T-helper 22 cell (primary cell): ENCODE results near the gene DHRS9.
"Not testable (repeated sequence)": the region's sequence is repeated elsewhere in the genome, so short reads cannot be mapped to it uniquely, and the experiment has no call there.

Experiments
- DNase-seq: peaks from one replicate; pipeline ENCODE4 v3.0.0-alpha.2; 2020; ENCODE audit warnings: low read depth

DHRS9 gene

DNA sequence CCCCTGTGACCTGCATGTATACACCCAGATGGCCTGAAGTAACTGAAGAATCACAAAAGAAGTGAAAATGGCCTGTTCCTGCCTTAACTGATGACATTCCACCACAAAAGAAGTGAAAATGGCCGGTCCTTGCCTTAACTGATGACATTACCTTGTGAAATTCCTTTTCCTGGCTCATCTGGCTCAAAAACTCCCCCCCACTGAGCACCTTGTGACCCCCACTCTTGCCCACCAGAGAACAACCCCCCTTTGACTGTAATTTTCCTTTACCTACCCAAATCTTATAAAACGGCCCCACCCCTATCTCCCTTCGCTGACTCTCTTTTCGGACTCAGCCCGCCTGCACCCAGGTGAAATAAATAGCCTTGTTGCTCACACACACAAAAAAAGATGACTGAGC, 67.1 kb downstream of the DHRS9 start:
- DNase-seq = not testable (repeated sequence)

DNA sequence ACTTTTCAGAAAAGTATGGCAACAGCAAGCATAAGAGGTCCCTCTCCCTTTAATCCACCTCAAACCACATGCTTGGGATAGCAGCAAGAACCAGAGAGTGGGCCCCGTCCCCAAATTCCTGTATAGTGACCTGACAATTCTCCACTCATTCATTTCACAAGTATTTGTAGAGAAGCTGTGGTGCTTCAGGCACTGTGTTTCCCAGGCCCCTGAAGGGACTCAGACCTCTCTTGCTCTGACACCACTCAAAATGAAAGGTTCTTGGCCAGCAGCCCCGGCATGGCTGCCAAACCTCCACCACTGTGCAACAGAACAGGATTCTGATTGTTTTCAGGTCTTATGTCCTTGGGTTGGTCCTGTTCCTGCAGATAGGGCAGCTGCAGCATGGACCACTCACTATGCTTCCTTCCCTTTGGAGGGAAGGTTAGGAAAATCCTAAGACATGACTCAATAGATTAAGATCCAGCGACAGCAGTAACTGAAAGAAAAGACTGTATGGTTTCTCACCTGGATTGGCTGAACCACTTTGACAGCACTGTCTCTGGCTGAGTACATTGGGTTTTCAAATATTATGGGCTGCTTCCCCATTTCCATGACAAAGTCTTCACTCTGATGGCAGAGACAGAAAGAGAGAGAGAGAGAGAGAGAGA, 67.6 kb downstream of the DHRS9 start:
- no peak for DNase-seq

DNA sequence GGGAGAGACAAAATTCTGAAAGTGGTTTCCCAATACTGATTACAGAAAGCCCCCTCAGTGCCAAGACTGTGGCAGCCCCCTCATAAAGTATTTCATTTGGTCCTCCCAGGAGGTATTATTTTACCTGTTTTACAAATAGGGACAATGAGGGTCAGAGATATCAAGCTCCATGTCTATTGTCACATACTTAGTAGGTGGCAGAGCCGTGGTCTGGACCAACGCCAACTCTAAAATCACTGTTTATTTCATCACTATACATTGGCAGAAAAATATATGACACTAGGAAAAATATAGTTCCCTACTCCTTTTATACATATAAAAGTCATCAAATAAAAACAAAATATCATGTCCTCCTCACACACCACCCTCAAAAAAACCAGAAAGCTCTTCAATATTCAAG, 68.6 kb downstream of the DHRS9 start:
- DNase-seq = no peak

DNA sequence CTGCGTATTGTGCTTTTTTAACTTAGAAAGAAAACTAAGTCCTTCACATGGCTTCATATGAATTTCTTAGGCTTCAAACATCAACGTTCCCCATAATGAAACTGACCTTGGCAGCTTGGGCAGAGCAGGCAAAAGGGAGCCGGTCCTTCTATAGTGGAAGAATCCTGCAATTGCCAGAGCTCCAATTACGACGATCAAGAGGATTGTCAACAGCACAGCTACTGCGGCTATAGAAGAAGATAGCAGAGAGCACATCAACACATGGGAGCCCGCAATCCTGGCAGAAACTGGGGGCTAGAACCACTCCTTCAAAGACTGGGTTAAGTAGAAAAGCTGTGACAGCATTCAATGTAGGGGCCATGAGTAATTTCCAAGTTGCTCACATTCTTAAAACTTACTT, 69.8 kb downstream of the DHRS9 start:
- no peak for DNase-seq

DNA sequence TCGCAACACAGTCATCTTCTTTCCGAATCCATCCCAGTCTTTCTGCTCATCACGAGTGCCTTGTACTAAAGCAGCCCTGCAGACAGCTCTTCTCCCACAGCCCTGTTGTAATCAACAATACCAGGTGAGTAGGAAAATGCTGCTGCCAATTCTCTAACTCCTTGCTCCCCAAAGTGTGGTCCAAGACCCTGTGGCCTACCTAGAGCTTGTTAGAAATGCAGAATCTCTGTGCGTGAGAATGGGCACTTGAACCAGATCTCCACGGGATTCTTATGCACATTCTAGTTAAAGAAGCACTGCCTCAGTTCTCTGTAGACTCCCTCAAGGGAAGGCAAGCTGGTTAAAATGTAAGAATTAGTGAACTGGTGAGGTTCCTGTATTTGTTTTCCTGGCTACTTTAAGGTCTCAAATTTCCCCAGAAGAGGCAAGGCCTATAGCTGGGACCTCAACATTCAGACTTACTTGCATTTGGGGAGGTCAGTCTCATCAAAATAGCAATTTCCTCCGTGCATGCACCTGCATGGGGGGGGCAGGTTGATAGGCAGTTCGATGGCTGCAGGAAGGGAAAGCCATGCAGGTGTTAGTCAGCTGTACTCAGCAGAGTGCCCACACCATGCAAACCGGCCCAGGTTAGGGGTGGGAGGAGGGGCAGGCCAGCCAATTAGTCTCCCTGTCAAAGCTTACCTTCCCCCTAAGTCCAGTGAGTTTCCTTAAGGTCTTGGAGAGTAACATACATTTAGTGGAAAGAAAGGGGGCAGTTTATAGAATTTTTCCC, 70.8 kb downstream of the DHRS9 start:
- DNase-seq = no peak

DNA sequence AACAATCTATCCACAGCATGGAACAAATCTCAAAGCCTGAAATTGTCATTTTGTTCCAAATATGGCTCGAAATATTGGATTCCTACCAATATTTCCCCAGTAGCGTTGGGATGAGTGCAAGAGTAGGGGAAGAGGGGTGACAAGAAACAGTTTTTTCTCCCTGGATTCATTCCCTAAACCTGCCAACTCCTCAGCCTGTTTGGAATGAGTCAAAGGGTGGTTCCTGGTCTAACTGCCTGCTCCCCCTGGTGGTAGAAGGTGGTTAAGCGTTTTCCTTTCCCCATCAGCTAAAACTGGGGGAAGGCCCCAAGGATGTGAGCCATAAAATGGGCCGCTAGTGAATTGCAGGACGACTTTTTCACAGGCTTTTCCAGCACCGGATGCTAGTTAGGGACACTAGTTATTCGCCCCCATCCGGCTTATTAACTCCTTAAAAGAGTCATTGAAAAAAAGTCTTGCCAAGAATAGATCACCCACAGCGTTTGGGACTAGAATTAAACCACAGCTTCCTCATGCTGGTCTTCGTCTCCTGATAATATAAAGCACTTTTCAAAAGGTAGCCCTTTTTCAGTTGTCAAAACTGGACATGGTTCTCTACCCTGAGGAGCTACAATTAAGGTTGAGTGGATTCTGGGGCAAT, 72.5 kb downstream of the DHRS9 start:
- DNase-seq = peak; percentile 20

DNA sequence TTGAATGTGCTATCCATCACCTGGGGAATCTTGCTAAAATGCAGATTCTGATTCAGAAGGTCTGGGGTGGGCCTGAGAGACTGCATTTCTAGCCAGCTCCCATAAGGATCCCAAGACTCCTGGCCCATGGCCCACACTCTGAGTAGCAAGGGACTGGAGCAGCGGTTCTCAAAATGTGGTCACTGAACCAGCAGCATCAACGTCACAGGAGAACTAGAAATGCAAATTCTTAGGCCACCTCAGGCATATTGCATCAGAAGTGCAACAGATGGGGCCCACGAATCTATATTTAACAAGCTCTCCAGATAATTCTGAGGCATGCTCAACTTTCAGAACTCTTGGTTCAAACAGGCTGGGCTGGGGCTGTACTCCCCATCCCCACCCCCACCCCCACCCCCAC, 74.6 kb downstream of the DHRS9 start:
- DNase-seq = no peak
